HG02763 (cell line): Measurements from ENCODE around the gene C1QTNF9B.
"Not testable (repeated sequence)": the region's sequence is repeated elsewhere in the genome, so short reads cannot be mapped to it uniquely, and the experiment has no call there.

Experiments used
- ATAC-seq: cut with Tn5 transposase; IDR thresholded peaks from one replicate; pipeline ENCODE4 v1.9.1; 2021; ENCODE audit warnings: mild to moderate bottlenecking, moderate library complexity; ENCODE audit not compliant: unreplicated experiment

C1QTNF9B gene

DNA sequence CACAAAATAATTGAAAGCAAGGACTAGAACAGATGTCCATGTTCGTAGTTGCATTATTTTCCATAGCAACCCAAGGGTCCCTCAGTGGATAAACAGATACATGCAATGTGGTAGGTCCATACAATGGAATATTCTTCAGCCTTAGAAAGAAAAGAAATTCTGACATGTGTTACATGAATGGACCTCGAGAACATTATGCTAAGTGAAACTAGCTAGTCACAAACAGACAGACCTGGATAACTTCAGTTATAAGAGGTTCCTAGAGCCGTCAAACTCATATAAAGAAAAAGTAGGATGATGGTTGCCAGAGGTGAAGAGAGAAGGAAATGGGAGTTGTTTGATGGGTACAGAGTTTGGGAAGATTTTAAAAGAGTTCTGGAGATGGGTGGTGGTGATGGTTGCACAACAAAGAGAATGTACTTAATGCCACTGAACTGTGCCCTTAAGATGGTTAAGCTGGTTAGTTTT lies at the start of gene C1QTNF9B:
TSS of gene C1QTNF9B (minus strand) at position 51 of the 468 bp plus-strand sequence.
- ATAC-seq: not testable (repeated sequence)

DNA sequence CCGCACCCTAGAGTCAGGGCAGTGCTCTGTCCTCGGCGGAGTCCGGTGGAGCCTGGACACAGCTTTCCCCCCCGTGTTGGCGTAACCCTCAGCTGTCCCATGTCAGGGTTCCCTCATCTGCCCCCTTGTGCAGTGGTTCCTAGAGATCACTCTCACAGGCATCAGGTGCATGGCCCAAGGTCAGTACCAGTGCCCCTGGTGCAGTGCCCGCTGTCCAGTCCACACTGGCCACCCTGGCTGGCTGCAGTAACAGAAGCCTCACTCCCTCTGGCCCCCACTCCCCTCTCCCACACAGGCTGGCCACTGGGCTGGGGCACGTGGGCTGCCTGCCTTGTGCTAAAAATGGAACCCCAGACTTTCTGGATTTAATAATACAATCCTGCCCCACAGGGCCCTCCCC lies 49.6 kb upstream of the C1QTNF9B start:
- no peak for ATAC-seq

GRCh38 chr13:23946067-23946466 lies 48.8 kb upstream of the C1QTNF9B start:
- ATAC-seq: no peak

GRCh38 chr13:23945612-23946011 lies 48.3 kb upstream of the C1QTNF9B start:
- ATAC-seq: no peak

GRCh38 chr13:23941211-23941610 lies 43.9 kb upstream of the C1QTNF9B start:
- ATAC-seq: no peak

DNA sequence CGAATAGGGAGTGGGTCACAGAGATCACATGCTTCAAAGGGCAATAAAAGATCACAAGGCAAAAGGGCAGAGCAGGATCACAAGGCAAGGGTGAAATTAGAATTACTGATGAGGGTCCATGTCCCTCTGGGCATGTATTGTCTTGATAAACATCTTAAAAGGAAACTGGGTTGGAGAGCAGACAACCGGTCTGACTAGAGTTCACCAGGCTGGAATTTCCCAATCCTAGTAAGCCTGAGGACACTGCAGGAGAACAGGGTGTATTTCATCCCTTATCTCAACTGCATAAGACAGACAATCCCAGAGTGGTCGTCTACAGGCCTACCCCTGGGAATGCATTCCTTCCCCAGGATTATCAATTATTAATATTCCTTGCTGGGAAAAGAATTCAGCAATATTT lies 42.4 kb upstream of the C1QTNF9B start:
- not testable (repeated sequence) for ATAC-seq

GRCh38 chr13:23934520-23934919 lies 37.2 kb upstream of the C1QTNF9B start:
- no peak for ATAC-seq

DNA sequence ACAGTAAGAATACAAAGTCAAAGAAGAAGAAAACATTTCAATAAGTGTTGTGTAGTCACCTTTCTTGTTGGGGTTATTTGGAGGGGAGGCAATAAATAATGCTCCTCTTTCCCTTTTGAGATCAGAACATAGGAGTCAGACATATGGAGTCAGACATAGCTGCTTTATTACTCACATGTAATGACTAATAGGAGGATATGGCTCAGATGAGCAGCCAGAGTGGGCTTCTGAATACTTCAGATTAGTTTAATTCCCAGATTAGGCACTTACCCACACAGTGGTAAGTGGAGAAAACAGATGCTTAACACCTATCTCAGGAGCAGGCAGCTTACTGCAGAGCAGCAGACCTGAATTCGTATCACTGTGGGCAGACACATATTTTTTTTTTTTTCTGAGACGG lies 31.7 kb upstream of the C1QTNF9B start:
- ATAC-seq: no peak

GRCh38 chr13:23923031-23923430 lies 25.7 kb upstream of the C1QTNF9B start:
- no peak for ATAC-seq

- no peak for ATAC-seq
These were observed 25.0 kb upstream of the C1QTNF9B start for GRCh38 chr13:23922005-23922932.

DNA sequence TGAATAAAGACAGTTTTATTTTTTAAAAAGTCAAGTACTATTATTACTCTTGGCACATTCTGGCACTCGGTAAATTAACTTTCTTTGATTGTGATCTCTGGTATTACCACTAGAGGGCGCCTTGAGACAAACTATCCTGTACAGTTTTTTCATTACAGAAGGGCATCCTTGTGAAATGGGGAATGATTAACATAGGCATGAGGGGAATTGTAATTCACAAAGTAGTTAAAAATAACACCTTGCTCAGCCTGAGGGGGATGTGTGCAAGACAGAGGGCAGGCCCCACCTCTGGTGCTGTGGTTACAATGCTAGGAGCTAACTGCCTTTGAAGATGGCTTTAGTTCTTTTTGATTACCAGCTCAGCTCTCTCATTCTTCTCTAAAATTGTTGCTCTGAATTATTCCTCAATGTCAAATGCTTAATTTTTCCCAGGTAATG lies 24.2 kb upstream of the C1QTNF9B start:
- ATAC-seq: no peak

- ATAC-seq: no peak
These were observed 21.7 kb upstream of the C1QTNF9B start for GRCh38 chr13:23919006-23919405.

DNA sequence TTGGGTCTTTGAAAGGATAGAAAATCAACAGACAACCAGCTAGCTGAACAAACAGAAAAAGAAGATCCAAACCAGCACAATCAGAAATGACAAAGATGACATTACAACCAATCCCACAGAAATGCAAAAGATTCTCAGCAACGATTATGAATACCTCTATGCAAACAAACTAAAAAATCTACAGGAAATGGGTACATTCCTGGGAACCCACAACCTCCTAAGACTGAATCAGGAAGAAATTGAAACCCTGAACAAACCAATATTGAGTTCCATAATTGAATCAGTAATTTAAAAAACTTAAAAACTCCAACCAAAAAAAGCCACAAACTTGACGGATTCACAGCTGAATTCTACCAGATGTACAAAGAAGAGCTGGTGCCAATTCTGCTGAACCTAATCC lies 20.9 kb upstream of the C1QTNF9B start:
- no peak for ATAC-seq

GRCh38 chr13:23915308-23915707 lies 18.0 kb upstream of the C1QTNF9B start:
- no peak for ATAC-seq

DNA sequence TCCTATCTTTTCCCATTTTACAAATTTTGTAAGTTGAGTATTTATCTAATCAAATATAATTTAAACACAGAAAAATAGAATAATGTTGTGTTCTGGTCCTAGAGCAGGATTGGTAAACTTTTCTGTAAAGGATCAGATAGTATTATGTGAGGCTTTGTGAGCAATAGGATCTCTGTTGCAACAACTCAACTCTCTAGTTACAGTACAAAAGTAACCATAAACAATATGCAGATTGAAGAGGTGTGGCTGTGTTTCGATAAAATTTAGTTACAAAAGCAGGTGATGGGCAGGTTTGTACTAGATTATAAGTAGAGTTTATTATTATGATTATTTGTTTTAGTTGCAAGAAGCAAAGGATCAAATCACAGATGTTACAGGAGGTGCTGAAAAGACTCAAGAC lies 15.2 kb upstream of the C1QTNF9B start:
- no peak for ATAC-seq

- ATAC-seq: no peak
These were observed 12.3 kb upstream of the C1QTNF9B start for GRCh38 chr13:23909606-23910005.

- no peak for ATAC-seq
These were observed 8.5 kb upstream of the C1QTNF9B start for GRCh38 chr13:23905766-23906165.

GRCh38 chr13:23903906-23904280 lies 6.6 kb upstream of the C1QTNF9B start:
- ATAC-seq: no peak

DNA sequence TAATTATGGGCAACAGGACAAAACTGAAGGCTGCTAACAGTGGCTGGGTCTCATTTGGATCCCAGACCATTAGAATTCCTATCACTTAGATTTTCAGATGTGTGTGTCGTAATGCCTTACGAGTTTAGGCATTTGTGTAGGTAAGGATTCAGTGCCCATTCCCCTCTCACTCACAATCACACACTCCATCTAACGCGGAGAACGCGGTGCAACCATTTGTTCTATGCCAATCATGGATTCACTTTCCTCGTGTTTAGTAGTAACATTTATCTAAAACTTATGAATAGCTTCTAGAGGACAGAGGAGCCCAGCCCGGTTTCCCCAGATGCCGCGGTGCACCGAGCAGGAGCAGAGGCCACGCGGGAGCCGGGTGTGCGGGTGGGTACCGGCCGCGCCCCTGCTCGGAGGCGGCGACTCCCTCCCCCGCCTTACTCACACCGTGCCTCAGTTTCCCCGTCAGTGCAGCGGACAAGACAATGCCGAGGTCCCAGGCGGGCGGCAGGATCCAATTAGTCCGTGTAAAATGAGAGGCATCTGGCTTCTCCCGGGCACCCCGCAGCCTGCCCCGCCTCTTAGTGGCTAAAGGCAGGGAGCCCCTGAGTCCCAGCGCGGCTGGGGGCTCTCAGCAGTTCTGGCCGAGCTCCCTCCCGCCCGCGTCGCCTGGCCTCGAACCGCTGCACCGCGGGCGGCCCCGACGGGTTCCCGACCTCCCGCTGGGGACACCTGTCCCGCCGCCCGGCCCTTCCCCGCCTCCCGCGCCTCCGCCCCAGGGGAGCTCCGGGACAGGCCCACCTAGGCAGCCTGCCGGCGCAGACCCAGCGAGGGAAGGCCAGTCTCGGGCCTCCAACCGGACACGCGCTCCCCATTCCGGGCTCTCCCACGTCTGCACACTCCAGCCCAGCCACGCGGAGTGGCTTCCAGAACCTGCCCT lies 5.9 kb upstream of the C1QTNF9B start:
- no peak for ATAC-seq

- no peak for ATAC-seq
These were observed 4.1 kb upstream of the C1QTNF9B start for GRCh38 chr13:23901365-23901764.

DNA sequence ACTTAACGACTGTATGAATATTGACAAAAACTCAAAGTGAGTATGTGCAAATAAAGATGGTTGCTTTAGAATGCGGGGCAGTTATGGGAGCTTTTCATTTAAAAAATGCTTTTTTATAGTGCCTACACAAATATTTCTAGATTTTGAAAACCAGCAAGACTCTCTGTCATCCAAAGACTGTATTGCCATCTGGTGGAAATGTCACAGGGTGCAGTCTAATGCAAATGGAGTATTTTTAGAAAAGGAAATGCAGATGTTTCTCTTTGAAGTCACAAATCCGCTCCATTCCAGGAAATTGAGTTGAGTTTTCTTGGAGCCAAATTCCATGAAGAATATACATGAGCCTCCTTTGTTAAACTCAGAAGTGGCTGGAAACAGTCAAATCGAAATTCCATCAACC lies 2.3 kb upstream of the C1QTNF9B start:
- no peak for ATAC-seq
